Stimulated activated CD4-positive, alpha-beta T cell treated with anti-CD3 and anti-CD28 coated beads, TNF-alpha, amount 100 ng/mL, for 4 hours (primary cell): Measurements from ENCODE around the gene WDR90.
A peak's percentile ranks its signal among the peaks of the same experiment; 100 is the strongest.

Experiments used
- DNase-seq, 3 experiments: peaks; one replicate each; pipeline ENCODE4 v3.0.0-alpha.2; 2020; ENCODE audit warnings: low read depth in 3 of 3

The WDR90 gene

GRCh38 chr16:626787-627453 lies 22.2 kb upstream of the WDR90 start:
- DNase-seq: no peak

GRCh38 chr16:627454-628239 lies 21.5 kb upstream of the WDR90 start:
- no peak for DNase-seq

GRCh38 chr16:628321-629061 lies 20.7 kb upstream of the WDR90 start:
- no peak for DNase-seq

- DNase-seq: no peak
Measured at GRCh38 chr16:629185-629832, 19.9 kb upstream of the WDR90 start.

- no peak for DNase-seq
Measured at GRCh38 chr16:629833-630248, 19.3 kb upstream of the WDR90 start.

GRCh38 chr16:630249-630814 lies 18.8 kb upstream of the WDR90 start:
- DNase-seq: no peak

- DNase-seq: no peak
Measured at GRCh38 chr16:630815-631405, 18.3 kb upstream of the WDR90 start, which contains the start of gene WFIKKN1. Gene WFIKKN1, plus strand, starts transcription at chr16:630985. Its CDS starts 269 bp downstream, at chr16:631254.

GRCh38 chr16:631808-632358 lies 17.3 kb upstream of the WDR90 start:
- DNase-seq: no peak

- DNase-seq: no peak
Measured at GRCh38 chr16:632486-633335, 16.5 kb upstream of the WDR90 start.

GRCh38 chr16:633336-634050 lies 15.7 kb upstream of the WDR90 start:
- no peak for DNase-seq

- DNase-seq: no peak
Measured at GRCh38 chr16:634051-634670, 15.0 kb upstream of the WDR90 start.

- DNase-seq: no peak
Measured at GRCh38 chr16:634996-635395, 14.2 kb upstream of the WDR90 start.

GRCh38 chr16:635573-636205 lies 13.5 kb upstream of the WDR90 start:
- no peak for DNase-seq

- DNase-seq: peak; percentile 84 to 95 (median 87)
Measured at GRCh38 chr16:636206-637080, 12.7 kb upstream of the WDR90 start, which contains the start of gene METTL26. Gene METTL26, minus strand, starts transcription at chr16:636305. Its CDS starts 15 bp downstream, at chr16:636290.

- peak in 2 of 3 experiments; percentile 77 to 85 for DNase-seq
Measured at GRCh38 chr16:637081-638018, 11.8 kb upstream of the WDR90 start.

GRCh38 chr16:638034-638543 lies 11.1 kb upstream of the WDR90 start:
- no peak for DNase-seq
